HepG2 (cell line): ENCODE results near the gene KLHL17. TPM values are rescaled to one million over a fixed set of nuclear protein-coding genes. Genes with fewer than 3 reads are reported as not detected.

Source experiments
- ATAC-seq: fragments of 200-7000 bp; cut with Tn5 transposase; 3 replicates; pipeline ENCODE4 v1.9.1; 2020; ENCODE audit warnings: mild to moderate bottlenecking, moderate library complexity
- BruUV-seq: library from RNA; stranded (reverse); fragments of 400-500 nt; replicated peaks from 2 replicates; lab custom pipeline; 2021; lab: Mats Ljungman, UMichigan
- CTCF ChIA-PET: fragments of 300-600 bp; formaldehyde crosslinking; extraction: SDS; loops from one replicate; lab custom pipeline; 2021; ENCODE audit warnings: low total read pairs, inconsistent platforms, low intra/inter-chr PET ratio; lab: Yijun Ruan, JAX
- POLR2A ChIA-PET: fragments of 350-600 bp; sonication (Branson Sonifier 250); formaldehyde crosslinking; loops from one replicate; lab custom pipeline; 2020; ENCODE audit warnings: antibody characterized with exemption, inconsistent platforms; lab: Yijun Ruan, JAX
- DNase-seq: peaks from one replicate; pipeline ENCODE4 v3.0.0-alpha.2; 2015; ENCODE audit warnings: low spot score
- FAIRE-seq: peaks from 3 replicates; lab custom pipeline; 2011; peaks lifted over from hg19 to GRCh38; lab: Jason Lieb, UNC
- H2AFZ ChIP-seq: one replicate; pipeline ENCODE4 v1.6.1; 2011; ENCODE audit warnings: low read length, inconsistent platforms
- H3K27ac ChIP-seq: fragments of 300-600 bp; 3 replicates; pipeline ENCODE4 v1.8.0; 2011; ENCODE audit warnings: mixed run types, mild to moderate bottlenecking, mixed read lengths, low read length, inconsistent platforms; ENCODE audit not compliant: insufficient read depth; ENCODE audit errors: extremely low read length
- H3K27me3 ChIP-seq, 2 experiments: fragments of 200-600 bp in 1 of 2; 2 replicates in 1 of 2; 3 replicates in 1 of 2; pipeline versions ENCODE4 v1.6.0 to v1.8.0; 2011; ENCODE audit warnings: low read length in 2 of 2, mild to moderate bottlenecking in 2 of 2, moderate library complexity in 2 of 2, inconsistent platforms in 1 of 2; ENCODE audit not compliant: insufficient read depth in 2 of 2, control insufficient read depth in 1 of 2
- H3K36me3 ChIP-seq, 2 experiments: fragments of 200-600 bp in 1 of 2; replicated peaks in 1 of 2; 2 replicates in 1 of 2; 3 replicates in 1 of 2; pipeline versions ENCODE4 v1.5.1 to v1.8.0; 2011; ENCODE audit warnings: low read length in 2 of 2, inconsistent platforms in 1 of 2; ENCODE audit not compliant: insufficient read depth in 2 of 2, control insufficient read depth in 1 of 2
- H3K4me1 ChIP-seq: 2 replicates; pipeline ENCODE4 v1.5.1; 2012; ENCODE audit warnings: low read length, inconsistent platforms; ENCODE audit not compliant: insufficient read depth
- H3K4me2 ChIP-seq: 2 replicates; pipeline ENCODE4 v1.6.0; 2011; ENCODE audit warnings: low read depth, low read length, inconsistent platforms
- H3K4me3 ChIP-seq, 3 experiments: fragments of 200-600 bp in 1 of 3; sonication (generic), shearing (Covaris generic) in 1 of 3; replicated peaks in 1 of 3; 2 replicates each; pipeline ENCODE4 v1.5.1; 2011 to 2016; ENCODE audit warnings: low read length in 3 of 3, inconsistent platforms in 2 of 3, low read depth in 2 of 3, mild to moderate bottlenecking in 2 of 3, control low read depth in 1 of 3, mixed read lengths in 1 of 3; ENCODE audit not compliant: insufficient read depth in 1 of 3
- H3K79me2 ChIP-seq: one replicate; pipeline ENCODE4 v1.6.1; 2011; ENCODE audit warnings: low read length, inconsistent platforms; ENCODE audit not compliant: insufficient read depth
- H3K9ac ChIP-seq: 2 replicates; pipeline ENCODE4 v1.6.0; 2011; ENCODE audit warnings: mild to moderate bottlenecking, low read depth, low read length, inconsistent platforms; ENCODE audit not compliant: insufficient read depth
- H3K9me3 ChIP-seq: 2 replicates; pipeline ENCODE4 v1.5.1; 2012; ENCODE audit warnings: mild to moderate bottlenecking, low read length
- H4K20me1 ChIP-seq: 2 replicates; pipeline ENCODE4 v1.6.0; 2011; ENCODE audit warnings: inconsistent platforms, mild to moderate bottlenecking, low read length, moderate library complexity; ENCODE audit not compliant: insufficient read depth
- ARID4A ChIP-seq: sonication (generic); formaldehyde crosslinking; IDR thresholded peaks from 2 replicates; pipeline ENCODE4 v1.5.0; 2020; ENCODE audit warnings: mild to moderate bottlenecking, missing genetic modification reagents, borderline replicate concordance
- DMTF1 ChIP-seq: sonication (generic); formaldehyde crosslinking; IDR thresholded peaks from 2 replicates; pipeline ENCODE4 v1.4.0; 2020; ENCODE audit warnings: mild to moderate bottlenecking, missing genetic modification reagents
- NFIB ChIP-seq: sonication (generic); formaldehyde crosslinking; IDR thresholded peaks from 2 replicates; pipeline ENCODE4 v1.9.0; 2021; ENCODE audit warnings: missing genetic modification reagents, mild to moderate bottlenecking, borderline replicate concordance
- WGBS: methylation state at CpG from one replicate; pipeline ENCODE4 v1.1.6; 2017; ENCODE audit warnings: low lambda C conversion rate; 5-methylcytosine and 5-hydroxymethylcytosine counted together
- in situ Hi-C: cut with HindIII; loops from 2 replicates; pipeline ENCODE4 v1.10.0; 2017; ENCODE audit warnings: low pct_unique_long_range_greater_than_20kb; ENCODE audit not compliant: extremely low pct_ligation_motif_present
- intact Hi-C: fragments of 100-400 bp; cut with micrococcal nuclease; formaldehyde crosslinking; loops from one replicate; pipeline ENCODE4 v1.10.0; 2022; ENCODE audit not compliant: unreplicated experiment
- polyA plus RNA-seq, 8 experiments: library from polyadenylated mRNA; depleted of rRNA in 3 of 8; stranded (reverse) in 7 of 8; unstranded in 1 of 8; fragments of >200 nt; fragmentation: Illumina TruSeq in 4 of 8; extraction: Trizol in 4 of 8; gene quantifications; 2 replicates each; pipeline versions ENCODE4 v1.2.1 to v1.2.3, GENCODE V29; 2011 to 2016; ENCODE audit warnings: low read depth in 4 of 8, missing spikeins in 1 of 8, mixed read lengths in 1 of 8; ENCODE audit not compliant: insufficient read depth in 1 of 8
- total RNA-seq, 5 experiments: library from RNA; depleted of rRNA; stranded (reverse); fragments of >200 nt; fragmentation: Illumina TruSeq; extraction: Trizol; gene quantifications; 2 replicates each; pipeline ENCODE4 v1.2.3, GENCODE V29; 2016; ENCODE audit warnings: low read depth in 1 of 5

The KLHL17 gene
- total and polyA plus RNA-seq, 2 of the 13 experiments (the other 11 are each of a cell fraction or from before 2014, with no cell fraction given) = 9.3 to 24.7 TPM

- BruUV-seq = no TSS peak
- POLR2A ChIA-PET = no interaction called here
Measured at GRCh38 chr1:920521-920920, 39.9 kb upstream of the KLHL17 start.

More at GRCh38 chr1:920521-920920, 39.9 kb upstream of the KLHL17 start:
- peaks cover 43 to 87% of the 10 kb centered on the region in 2 experiments for H3K27me3 ChIP-seq
- in situ Hi-C loops (no loop called here), intact Hi-C loops (no loop called here)
- no peak overlapping the region for H2AFZ ChIP-seq
- H3K4me1 ChIP-seq = peaks cover 43% of the 10 kb centered on the region
- H3K4me3 ChIP-seq = no peak overlapping the region; a peak in 1 of 6 replicates
- ATAC-seq = peak; percentile 3; the same call in 1 of the 3 replicates
- H3K9me3 ChIP-seq = no peaks in the 10 kb centered on the region
- no peaks in the 10 kb centered on the region for H3K36me3 ChIP-seq
- CTCF ChIA-PET = interaction anchor here (1.1 kb wide), 1 partner anchor 8 kb away, joined by 3 read pairs; no protein-coding TSS in a partner anchor
- peak overlapping the region; percentile 16; the same call in 1 of the 2 replicates for H3K4me2 ChIP-seq
- TF ChIP-seq ARID4A (CRISPR knock-in tag) (0 out of 2 replicates have a peak, but pooled peaks have one; percentile 33), DMTF1 (CRISPR knock-in tag) (no peak), NFIB (0 out of 2 replicates have a peak, but pooled peaks have one; percentile 39)
- TF ChIP-seq, all 625 proteins: peak for 2
- Histone ChIP-seq H3K27ac (no peak overlapping the region), H4K20me1 (peaks cover 6% of the 10 kb centered on the region; the same call in 1 of the 2 replicates), H3K9ac (no peak overlapping the region), H3K79me2 (no peaks in the 10 kb centered on the region)
- FAIRE-seq (no peak), DNase-seq (no peak)
- WGBS = 0% methylated on average over 2 of the region's 13 CpGs
